Stimulated activated CD4-positive, alpha-beta T cell treated with anti-CD3 and anti-CD28 coated beads, Interleukin-1b, Interleukin-23, amount 100 ng/mL, for 24 hours (primary cell): Measurements from ENCODE around the gene PARD3B.

Source experiments
- DNase-seq, 4 experiments: peaks; one replicate each; pipeline ENCODE4 v3.0.0-alpha.2; 2020; ENCODE audit warnings: low read depth in 4 of 4, low spot score in 1 of 4

Gene PARD3B

DNA sequence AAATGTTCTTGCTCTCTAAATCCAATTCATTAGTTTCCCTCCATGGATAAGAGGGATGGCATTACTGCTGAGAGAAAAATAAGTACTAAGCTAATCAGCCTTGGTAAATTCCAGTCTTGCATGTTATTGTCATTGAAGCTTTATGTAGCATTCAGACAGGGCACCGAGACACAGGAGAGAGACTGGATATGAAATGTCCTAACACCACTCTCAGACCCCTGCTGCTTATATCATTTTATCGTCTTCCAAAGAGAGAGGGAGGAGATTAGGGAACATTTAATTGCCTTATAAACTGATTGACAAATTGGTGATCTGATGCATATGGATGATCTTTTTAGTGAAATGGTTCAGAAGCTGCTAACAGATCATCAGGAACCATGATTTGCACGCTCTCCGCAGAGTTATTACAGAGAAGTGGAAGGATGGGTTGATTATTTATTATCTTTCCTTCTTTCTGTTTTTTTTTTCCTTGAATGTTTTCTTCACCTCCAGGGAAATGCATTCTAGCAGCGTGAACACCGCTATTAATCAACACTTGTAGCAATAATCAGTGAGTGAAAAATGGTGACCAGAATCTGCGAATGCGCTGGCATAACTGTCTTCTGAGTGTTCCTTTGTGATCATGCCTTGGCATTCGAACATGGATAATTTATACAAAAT, 986.3 kb downstream of the PARD3B start:
- DNase-seq, result no peak

DNA sequence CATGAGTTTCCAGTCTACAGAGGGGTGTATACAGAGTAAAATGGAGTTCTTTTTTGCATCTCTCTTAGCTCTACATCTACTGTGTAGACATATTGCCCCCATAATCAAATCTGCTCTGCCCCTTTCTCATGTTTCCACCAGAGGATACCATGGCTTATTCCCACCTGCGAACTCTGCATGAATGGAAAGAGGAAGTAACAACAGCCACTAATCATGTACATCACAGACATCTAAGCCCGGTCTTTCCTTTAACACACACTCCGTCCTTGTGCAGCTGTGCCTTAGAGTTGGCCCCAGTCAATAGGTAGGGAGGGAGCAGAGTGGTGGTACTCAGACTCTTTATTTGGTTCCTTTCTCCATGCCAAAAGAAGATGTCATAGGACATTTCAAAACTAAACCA, 989.7 kb downstream of the PARD3B start:
- no peak for DNase-seq

DNA sequence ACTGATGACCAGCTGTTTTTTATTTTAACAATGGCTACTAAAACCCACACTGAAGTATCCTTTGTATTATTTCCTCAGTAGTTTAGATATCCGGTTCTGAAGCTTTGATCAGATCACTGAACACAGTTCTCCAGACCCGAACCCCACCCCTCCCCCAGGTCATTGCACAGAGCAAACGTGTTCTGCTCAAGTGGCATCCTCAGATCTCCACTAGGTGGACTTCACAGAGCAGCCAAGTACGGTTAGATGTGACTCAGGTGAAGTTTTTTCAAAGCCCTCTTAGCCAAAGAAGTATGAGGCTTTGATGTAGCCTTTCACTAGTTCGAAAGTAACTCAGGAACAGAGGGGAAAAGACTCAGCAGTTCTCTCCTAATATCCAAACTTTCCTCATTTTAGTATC, 994.3 kb downstream of the PARD3B start:
- DNase-seq, result no peak

DNA sequence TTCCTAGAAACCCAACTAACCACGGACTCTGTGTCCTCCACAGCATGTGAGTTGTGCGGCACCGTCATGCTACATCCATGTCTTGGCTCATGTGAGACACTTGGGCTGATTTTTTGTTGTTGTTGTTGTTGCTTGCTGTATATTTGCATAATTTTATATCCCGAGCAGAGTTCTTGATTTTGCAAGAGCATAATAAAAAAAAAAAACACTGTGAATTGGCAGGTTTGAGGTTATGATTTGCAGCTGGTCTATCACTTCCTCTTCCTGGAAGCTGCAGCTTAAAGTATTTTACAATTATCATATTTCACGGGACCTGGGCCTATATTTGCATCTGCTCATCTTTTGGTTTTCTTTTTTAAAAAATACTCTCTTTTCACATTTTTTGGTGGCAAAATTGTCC, 994.8 kb downstream of the PARD3B start:
- no peak for DNase-seq

DNA sequence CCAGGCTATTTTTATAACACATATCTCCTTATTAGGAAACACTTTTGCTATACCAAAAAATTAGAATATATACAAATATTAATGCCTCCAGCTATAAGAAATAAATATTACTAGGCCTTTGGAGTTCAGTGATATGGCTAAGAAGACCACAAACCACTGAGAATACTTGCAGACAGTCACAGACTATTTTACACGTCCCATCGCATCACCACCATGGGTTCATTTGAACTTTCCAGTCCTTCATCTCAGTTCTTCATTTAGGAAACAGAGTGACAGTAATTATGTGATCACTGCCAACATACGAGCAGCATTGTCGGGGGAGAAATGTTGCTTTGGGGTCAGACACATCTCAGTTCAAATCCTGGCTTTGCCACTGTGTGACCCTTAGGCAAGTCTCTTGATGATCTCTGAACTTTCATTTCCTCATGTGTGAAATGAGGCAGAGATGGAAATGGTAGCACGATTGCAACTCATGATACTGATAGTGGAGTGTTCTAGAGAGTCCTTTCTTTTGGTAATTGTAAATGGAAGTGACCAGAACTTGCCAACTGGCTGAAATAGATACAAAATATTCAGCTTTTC, 998.1 kb downstream of the PARD3B start:
- no peak for DNase-seq

DNA sequence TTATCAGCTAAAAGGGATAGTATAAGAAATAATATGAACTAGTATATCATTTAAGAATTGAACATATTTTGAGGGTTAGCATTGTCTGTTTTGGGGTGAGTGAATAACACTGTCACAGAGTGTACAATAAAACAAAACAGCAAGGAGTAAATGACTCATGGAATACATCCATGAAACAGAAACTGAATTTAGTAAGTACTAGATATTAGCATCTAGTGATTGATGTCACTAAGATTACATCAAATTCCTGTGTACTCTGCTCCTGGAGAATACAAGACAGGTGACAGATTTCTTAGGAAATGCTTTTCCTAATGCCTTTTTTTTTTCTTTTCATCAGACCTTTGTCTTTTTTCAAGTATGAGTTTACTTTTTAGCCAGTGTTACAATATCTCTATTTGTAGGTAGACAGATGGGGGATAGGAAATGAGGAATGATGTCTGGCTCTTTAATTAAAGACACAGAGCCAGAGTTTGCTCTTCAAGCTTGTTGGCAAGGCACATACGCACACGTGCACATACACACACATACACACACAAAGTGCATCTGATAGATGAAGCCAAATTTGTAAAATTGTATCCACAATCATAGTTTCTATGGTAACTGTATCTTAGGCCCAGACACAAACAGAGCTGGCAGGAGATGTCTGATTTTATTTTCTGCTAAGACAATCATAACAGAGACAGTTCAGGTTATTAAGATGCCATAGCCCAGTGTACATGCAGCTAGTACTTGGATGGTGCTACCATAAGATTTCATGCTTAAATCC, 998.8 kb downstream of the PARD3B start:
- no peak for DNase-seq

DNA sequence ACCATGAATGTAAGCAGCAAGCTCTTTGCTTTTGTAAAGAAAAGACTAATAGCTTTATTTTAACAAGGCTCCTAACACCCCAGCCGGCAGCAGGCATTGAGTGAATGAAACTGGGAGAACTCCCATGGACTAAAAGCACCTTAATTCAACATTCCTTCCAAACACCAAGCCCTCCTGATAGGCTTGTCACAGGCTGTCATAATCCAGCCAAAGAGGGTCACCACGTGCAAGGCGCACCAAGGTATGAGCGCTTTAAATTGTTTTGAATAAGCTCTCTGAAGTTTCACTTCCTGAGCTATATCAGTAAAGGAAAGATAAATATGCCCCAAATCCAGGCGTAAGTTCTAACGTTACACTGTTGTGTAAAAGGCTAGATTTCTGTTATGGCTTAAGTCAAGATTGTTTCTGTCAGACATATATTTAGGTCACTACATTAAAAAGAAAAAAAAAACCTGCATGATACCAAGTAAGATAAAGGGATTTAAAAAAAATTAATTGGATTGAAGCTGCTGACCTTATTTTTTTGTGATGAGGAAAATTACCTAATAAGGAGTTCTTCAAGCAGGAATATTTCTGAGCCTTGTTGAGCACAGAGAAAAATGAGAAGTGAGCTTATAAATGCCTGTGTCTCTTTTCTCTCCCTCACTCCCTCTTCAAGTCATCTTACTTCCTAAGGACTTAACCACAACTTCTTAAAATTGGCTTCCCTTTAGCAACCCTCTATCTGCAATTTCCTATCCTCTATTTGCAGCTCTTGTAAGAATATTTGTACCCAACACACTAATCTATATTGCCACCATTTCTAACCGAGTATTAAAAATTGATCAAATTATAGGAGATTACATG, 1000.9 kb downstream of the PARD3B start:
- DNase-seq, result no peak

DNA sequence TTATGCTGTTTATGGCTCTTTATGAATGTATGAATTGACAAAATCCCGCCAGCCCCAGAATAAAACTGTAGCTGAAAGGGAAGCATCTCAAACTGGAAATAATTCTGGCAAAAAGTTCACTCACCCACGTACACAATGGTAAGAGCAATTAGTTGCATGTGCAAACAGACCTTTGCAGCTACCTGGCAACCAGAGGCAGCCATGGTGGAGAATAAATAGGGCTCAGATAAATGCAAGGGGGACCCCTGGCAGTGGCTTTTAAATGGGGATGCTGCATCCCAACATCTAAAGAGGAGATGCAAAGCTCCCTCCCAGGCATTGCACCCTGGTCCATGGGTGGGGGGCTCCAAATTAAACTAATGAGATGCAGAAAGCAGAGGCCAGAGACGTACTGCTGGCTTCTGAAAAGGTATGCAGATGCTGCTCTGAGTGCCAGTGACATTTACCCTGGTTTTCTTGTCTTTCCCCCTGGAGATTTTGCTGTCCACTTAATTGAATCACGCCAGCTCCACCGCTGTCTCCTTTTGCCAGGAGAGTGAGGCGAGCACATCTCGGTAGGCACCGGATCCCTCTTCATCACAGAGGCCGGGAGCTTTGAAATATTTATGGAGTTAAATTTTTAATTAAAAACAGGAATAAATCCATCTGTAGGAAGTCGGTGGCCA, 1010.4 kb downstream of the PARD3B start:
- no peak for DNase-seq

DNA sequence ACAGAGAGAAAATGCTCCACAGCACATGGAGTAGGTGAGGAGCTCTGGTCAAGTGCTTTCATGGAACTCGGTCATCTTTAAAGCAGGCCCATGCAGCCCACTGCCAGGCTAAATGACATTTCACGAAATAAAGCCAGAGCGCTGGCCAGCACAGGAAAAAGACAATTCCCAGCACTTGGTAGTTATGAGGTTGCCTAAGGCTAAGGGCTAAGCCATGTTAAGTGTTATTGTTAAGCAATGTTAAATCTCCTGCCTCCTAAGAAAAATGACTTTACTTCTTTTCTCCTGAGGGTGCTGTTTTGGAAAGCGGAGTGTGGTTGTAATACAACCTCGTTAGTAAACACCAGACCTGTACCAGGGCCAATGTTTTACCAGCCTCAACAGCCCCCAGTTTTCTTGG, 1011.1 kb downstream of the PARD3B start:
- DNase-seq, result no peak

DNA sequence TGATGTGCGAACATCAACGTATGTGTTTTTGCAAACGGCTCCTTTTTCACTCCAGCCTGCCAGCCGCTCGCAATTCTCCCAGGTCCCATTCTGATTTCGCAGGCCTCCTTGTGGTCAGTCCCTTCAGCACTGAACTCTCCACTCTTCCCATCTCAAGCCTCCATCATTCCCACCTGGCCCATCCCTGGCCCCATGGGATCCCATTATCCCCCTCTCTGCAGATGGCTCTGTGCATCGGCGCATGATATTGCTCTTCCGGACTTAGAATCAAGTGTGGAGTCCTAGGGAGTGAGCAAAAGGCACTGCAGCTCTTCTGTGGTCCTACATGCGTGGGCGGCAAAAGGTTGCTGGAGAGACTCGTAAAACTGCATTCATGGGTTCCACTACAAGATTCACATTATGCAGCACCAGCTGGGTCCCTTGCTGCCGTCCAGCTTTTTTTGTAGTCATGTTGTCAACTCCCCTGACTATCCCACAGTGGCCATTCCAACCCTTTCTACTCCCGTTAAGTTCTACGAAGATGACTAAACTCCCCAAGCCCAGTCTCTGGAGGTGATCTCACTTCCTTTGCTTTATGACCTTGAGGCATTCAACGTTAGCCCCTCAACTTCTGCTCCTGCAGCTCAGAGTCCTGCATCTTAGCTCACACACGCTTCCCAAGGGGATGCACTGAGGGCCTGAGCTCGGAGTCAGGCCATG, 1011.7 kb downstream of the PARD3B start:
- DNase-seq, result no peak

DNA sequence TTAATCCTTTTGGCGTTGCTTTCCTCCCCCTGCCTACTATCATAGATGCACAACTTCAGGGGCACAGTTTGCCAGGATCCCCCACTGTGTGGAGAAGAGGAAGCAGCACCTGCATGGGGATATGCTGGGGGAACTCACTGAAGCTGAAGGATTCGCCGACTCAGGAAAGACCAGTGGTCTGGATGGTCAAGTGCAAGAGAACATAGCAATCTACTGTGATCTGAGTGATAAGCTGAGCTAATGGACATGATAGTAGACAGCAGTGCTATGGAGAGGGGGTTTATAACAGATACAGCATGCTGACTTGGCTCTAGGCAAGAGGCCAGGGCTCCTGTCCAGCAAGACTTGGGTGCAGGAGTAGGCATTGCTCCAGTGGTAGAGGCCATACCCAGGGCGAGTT, 1012.6 kb downstream of the PARD3B start:
- no peak for DNase-seq

DNA sequence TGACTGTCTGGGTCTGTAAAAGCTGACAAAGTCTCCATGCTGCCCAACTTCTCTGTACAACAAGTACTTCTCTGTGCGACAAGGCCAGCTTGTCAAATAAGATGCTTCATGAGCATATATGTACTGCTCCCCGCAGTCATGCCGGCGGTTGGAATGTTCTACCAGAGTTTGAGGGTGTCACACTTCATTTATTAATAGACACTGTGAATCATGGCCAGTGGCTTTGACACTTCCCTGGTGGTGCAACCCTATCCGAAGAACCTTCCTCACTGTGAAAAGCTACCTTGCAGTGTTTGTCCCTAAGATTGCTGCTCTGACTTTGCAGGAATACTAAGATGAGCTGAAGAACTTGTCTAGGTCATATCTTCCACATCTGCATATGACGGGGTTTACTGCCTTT, 1016.2 kb downstream of the PARD3B start:
- DNase-seq, result no peak

DNA sequence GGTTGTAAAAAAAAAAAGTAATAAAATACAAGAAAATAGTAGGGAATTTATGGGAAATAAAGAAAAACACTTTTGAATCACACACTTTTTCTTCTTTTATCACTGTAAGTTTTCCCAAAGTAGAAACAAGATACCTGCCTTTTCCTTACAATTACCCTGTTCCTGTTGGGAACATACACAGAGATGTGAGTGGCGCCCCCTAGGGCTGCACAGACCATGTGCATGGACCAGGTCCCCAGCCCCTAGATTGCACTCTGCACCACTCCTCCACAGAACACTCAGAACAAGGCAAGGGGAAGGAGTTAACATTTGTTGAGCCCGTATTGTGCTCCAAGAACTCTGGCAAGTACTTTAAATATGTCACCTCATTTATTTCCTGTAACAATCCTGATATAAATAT, 1018.4 kb downstream of the PARD3B start:
- DNase-seq, result peak in 1 of 4 experiments; percentile 11

DNA sequence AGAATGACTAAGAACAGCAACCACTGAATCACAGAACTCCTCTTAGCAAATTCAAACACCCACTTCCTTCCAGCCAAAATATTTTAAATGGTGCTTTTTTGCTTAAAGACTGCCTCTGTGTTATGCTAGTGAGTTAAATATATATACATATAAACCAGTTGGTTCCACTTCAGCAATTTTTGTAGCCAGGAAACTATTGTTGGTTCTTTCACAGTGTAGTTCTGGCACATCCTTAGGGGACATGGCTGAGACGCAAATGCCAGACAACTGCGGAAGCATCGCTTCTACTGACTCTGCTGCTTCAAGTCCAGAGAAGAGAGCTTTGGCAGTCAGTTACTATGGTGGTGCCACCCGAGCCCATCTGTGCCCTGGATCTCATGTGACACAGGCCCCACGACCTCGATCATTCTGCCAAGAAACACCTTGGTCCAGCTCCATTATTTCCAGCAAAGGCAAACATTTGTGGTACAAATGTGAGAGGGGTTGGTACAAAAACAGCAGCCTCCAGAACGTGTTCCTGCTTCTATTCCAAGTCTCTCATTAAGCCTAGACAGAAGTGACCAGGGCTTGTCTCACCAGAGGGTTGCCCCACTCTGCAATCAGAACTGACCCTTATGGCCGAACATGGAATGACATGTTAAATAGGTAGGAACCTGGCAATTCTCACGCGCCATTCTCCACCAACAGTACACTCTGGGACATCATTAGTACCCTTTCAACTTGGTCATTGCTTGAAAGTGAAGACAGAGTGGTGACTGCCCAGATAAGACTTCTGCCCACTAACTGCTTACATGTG, 1019.3 kb downstream of the PARD3B start:
- no peak for DNase-seq

DNA sequence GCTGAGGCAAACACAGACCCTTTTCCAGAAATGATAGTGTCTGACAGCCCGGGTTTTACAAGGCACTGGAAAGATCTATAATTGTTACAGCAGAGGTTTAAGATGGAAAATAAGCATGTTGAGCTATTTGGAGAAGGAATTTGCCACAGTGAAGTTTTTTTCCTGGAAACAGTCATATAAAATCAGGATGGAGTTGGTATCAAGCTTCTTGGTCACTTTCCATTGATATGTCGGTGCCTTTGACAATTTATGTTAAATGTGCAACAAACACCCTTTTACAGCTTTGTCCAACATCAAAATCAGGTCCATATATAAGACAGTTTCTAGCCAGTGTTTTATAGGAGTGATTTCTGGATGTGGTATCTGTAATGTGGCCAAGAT, 1019.9 kb downstream of the PARD3B start:
- no peak for DNase-seq

DNA sequence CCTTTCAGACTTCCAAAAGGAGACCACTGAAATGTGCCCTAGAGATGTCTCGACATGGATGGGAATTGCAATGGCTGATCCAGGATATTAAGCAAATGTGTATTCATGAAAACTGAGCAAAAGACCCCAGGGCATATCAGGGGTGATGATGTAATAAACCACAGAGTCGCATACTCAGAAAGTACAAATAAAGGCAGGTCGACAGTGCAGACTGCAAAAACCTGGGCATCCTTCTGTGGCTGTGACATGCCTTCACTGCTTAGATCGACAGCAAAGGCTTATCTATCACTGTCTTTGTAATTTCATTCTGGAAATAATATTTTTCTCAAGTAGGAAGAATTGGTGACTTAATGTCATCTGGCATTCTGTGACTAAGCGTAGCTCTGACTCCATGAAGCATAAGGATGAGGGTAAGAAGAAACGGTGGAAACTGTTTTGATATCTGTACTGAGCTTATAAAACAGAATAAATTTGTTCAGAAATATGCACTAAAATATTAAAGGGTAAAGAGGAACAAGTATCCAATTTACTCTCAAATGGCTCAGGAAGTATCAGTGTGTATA, 1021.4 kb downstream of the PARD3B start:
- no peak for DNase-seq

DNA sequence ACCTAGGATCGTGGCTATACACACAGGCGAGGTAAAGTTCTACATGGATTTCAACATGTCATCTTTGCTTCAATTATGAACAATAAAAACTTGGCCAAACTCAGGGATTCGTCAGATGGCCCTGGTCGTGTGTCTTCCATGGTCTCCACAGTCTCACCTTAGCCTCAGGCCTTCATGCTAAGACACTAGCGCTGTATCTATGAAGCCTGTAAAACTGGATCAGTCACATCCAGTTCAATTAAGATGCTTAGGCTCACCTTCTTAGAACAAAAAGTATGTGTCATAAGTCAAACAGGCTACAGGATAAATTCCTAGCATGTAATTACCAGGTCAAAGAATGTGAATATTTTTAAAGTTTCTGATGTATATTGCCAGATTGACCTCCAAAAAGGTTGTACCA, 1023.3 kb downstream of the PARD3B start:
- DNase-seq, result no peak

DNA sequence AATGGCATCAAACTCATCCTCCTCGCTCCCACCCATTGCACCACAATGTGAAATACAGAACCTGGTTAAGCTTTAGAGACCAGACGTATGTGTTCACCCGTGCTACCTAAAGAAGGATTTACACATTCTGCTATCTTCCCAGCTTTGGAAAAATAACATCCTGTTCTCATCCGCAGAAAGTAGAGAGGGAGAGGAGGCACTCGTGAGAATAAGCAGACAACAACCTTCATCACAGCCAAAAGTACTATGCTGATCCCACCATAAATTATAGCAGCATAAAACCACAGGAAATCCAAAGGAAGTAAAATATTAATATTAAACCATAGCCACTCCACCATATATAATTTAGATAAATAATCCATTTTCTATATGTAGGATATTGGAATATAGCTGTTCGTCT, 1025.4 kb downstream of the PARD3B start:
- DNase-seq, result no peak

DNA sequence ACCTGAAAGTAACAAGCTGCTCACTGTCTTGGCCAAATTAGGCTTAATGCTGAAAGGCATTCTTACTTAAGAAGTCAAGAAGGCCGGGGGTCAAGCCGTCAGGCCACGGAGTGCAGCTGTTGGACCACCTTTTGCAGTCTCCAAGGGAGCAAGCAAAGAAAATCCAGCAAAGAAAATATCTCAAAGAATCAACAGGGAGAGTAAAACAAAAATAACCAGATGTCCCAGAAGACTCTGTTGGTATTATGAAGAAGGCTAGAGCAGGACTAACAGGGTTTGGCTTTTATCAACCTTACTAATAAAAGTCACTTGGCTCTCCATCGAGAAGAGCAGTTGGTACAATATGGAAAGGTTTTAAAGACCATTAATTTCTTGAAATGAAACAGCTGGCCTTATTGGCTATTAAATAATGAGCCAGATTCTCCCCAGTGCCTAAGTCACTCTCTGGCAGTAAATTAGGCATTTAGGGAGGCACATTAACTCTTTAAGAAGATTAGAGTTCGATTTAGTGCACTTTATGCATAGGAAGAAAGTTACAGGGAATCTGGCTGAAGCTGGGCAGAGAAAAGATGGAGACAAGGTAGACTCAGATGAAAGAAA, 1026.2 kb downstream of the PARD3B start:
- DNase-seq, result no peak
